Stimulated activated CD4-positive, alpha-beta T cell treated with anti-CD3 and anti-CD28 coated beads, TNF-alpha, amount 100 ng/mL, for 4 hours (primary cell): Measurements from ENCODE around the gene PPARA.
A peak's percentile ranks its signal among the peaks of the same experiment; 100 is the strongest.
"Not testable (repeated sequence)": the region's sequence is repeated elsewhere in the genome, so short reads cannot be mapped to it uniquely, and the experiment has no call there.

ENCODE experiments used
- DNase-seq, 3 experiments: peaks; one replicate each; pipeline ENCODE4 v3.0.0-alpha.2; 2020; ENCODE audit warnings: low read depth in 3 of 3

PPARA gene

DNA sequence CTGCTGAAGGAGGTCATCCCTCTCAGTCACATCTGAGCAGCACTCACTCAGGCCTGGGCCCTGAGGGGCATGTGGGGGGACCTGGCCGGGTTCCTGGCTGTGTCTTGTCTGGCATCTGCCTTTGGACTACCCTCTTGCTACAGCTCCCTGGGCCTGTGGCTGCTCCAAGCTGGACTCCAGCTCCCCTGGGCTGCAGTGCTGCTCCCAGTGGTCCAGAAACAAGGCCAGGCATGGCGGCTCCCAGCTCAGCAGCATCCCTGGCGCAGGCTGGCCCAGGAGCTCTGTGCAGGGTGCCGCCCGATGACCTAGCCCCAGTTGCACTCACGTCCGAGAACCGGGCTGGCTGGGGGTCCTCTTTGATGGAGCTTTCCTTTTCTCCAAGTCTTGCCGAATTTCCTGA is 94.4 kb downstream of the PPARA start:
- no peak for DNase-seq

DNA sequence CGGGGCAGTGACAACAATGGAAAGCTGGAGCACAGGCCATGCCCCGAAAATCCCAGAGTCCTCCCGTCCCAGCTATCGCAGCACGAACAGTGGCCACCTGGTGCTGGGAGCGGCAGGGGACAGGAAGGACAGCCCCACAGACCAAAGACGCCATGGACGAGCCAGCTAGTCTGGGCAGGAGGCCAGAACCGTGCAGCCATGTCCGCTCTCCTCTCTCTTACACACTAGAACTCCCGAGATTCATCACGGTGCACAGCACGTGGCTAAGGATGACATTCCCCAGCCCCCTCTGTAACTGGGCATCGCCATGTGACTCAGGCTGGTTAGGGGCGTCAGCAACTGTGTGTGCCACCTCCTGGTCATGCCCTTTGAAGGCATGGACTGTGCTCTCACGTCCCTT is 95.2 kb downstream of the PPARA start:
- DNase-seq: no peak

DNA sequence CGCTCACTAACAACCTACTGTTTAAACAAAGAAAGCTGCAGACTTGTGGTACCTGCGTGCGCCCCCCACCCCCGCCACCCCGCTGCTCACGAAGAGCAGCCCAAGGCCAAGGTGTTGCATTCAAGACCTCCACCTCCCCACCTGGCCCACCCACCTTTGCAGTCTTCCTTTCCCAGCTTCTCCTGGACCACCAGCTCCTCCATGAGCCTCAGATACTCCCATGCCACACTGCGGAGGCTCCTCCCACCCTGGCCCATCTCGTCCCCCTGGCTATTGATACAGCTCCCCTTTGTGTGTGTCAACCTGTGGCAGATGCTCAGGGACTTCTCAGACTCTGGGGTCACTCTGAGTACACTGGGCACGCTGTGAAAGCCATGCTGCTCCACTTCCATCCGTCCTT is 95.9 kb downstream of the PPARA start:
- DNase-seq: no peak

DNA sequence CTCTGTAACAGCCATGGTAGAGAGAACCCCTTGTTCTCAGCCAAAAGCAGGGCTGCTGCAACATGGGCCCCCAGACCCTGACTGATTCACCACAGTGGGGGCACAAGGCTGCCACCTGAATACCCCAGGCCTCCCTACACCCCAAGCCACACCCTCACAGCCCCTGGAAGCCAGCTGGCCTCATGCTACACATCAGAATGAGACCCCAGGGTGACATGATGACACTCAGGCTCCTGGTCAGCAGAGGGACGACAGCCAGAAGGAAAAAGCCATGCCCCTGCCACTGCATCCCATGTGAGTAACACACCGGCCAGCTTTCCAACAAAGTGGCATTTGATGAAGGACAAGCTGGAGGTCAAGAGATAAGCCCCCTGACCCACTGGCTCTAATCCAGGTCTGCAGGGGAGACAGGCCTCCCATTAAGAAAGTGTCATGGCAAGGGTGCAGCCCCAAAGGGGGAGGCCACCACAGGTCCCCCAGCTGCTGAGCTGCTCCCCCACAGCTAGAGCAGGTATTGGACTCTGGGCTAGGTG is 97.2 kb downstream of the PPARA start:
- no peak for DNase-seq

DNA sequence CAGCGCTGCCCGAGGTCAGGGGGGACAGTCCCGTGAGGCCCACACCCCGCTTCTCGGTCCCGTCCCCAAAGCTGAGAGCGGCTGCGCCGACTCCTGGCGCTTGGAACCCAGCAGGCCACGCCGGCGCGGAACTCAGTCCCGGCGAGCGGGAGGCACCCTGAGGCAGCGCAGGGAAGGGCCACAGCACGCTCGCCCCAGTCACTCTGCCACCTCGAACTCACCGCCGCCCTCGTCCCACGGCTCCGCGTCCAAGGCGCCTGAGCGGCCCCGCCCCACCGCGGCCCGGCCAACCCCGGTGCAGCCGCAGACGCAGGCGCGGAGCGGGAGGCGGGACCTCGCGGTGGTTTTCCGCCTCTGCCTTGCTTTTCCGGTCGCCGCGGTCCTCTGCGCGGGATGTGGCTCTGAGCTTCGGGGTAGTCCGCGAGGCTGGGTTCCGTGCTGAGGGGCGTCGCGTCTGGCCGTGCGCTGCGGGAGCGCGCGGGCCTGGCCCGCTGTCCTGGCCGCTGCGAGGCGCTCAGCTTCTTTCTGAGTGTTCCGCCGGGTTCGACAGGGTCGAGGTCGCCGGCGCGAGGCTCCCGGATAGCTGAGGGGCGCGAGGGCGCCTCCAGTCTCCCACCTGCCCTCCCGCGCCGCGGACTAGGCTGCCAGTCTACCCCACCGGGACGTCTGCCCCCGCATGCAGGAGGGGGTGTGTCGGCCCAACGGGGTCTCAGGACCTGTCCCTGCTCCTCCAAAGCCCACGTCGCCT is 99.9 kb downstream of the PPARA start, which contains the start of gene CDPF1:
Gene CDPF1, minus strand, starts transcription at position 259 of the 748 bp plus-strand sequence. CDS start 2,009 bp downstream, outside the sequence.
- DNase-seq: peak; percentile 83 to 86 (median 83)

DNA sequence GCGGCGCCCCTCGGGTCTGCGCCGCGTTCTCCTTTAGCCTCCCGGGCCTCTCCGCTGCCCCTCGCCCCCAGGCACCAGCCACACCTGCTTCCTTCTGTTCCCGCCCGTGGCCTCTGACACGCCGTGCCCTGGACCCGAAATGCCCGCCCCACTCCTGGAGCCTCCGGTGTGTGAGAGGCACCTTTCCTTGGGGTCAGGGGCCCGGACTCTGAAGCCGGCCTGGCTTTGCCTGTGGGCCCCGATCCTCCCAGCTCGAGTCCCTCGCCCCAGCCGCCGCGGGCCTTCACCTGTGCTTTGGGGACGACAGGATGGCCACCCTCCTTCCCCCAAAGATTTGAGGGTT is 100.4 kb downstream of the PPARA start:
- DNase-seq: no peak

DNA sequence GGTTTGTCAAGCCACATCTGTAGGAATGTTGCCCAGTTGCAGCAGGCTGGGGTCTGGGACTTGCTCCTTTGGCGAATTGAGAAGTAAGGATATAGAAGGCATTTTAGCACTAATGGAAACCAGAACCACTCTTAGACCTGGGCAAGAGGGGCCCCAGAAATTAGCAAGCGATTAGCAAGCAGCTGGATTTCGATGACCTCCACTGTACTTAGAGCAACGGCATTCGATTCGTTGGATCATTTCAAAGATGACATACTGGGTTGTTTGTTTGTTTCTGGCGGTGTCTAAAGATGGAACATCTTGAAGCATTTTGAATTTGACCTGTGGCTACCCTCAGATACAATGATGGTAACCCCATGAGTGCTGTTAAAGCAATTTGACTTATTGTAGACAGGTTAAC is 100.9 kb downstream of the PPARA start:
- no peak for DNase-seq

DNA sequence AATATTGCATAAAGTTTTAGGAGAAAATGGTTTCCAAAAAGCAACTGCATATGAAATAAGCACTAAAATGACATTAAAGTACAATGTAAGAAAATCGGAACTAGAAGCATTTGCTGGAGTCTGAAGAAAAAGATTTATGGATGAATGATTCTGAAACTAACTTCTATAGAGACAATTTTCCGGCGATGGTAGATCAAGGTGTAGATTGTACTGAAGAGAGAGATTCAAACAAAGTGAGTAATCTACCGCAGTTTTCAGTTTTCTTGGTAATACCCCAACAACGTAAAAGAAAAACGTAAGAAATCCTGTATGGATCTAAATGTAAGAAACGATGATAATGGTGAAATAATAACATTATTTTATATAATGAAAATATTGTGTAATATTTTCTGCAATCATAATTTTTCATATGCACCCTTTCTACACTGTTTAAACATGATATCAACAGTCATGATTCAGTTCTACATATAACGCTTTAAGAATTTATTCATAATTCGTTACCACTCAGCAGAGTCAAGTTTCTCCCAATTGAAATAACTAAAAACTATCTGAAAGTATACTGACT is 101.6 kb downstream of the PPARA start:
- DNase-seq: no peak

DNA sequence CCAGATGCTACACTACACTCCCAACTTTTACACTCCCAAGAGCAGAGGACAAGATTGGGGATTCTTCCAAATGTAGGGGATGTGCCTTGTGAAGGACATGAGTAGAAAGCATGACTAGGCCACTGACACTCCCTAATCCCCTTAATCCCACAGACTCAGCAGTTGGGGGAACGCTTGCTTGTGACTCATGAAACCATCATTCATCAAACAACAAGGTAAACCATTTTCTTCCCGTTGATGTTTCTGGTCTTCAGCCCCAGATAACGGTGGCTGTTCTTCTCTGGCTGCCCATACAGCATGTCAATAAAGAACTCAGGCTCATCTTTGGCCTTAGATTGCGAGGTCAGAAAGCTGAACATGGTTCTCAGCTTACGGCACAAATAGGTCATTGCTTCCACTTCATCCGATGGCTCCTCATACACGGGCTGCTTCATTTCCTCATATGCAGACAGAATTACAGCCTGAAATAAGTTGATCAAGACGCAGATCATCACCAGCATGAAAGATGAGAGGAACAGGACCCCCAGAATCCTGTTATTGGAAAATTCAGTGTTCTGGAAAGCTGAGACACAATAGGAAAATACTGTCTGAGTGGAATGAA is 106.1 kb downstream of the PPARA start:
- no peak for DNase-seq

DNA sequence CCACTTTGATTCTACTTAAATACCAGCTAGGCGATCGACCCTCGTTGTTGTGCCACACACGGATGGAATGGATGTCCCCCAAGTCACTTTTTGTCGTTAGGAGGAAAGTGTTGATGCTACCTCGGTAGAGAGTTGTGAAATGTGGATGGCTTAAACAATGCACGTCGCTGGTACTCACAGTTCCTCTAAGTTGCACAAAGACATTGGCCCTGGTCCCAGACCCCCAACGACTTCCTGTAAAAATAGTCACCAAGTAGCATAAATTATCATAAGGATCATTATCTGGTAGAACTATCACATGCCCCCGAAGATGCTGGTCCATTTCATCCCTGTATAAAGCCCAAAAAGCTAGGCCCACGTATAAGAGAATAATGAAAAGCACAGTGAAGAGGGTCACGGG is 109.0 kb downstream of the PPARA start:
- no peak for DNase-seq

DNA sequence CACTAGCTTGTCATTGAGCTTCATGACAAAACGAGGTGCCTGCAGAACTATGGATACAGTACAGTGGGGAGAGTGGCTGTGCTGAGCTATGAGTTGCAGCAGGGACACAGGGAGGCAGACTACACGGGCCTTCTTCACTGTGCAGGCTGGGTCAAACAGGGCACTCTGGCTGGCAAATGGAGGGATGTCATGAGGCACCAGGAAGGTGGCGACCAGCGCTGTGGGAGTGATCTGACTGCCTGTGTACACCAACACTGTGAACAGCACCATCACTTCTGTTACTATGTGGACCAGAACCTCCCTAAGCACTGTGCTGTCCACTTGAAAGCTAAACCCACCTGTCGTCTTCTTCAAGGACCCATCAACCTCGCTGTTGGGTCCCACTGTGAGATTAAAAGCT is 109.7 kb downstream of the PPARA start:
- DNase-seq: no peak

DNA sequence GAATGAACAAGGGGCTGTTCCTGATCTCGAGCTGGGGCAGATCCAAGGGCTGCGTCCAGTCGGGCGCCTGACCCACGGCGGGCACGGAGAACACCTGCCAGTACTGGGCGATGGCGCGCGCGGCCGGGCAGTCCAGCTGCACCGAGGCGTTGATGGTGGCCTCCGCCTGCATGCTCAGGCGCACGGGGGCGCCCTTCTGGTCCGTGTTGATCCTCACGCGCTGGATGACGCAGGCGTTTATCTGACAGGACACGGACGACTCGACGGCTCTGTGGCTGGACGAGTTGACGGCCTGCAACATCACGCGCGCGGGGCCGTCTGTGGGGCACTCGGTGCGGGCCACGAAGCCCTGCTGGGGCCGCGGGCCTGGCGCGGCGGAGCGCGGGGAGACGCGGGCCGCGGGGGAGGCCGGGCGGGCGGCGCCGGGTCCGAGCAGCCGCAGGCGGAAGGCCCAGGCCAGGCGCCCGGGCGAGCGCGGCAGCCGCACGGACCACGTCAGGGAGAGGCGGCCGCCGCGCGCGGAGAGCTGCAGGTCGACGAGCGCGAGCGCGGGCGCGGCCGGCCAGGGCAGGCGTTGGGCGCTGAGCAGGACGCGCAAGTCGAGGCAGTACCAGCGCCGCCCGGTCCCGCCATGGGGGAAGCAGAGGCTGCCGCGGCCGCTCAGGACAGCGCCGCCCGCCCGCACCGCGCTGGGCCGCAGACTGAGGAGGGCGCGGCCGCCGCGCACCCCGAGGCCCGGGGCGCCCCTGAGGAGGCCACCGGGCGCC is 112.3 kb downstream of the PPARA start:
- no peak for DNase-seq

DNA sequence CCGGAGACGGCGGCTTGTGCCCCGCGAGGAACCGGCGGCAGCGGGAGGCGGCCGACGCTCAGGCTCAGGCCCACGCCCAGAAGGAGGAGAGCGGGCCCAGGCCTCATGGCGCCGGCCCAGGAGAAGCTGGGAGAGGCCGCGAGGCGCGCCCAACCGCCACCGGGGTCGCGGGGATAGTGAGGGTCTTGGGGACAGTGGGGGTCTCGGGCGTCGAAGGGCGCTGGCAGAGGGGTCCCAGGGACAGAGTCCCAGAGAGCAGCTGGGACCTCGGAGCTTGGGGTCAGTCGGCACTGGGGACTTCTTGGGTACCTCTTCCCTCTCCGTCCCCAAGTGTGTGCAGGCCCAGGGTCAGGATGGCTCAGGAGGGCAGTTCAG is 112.9 kb downstream of the PPARA start, which contains the start of gene PKDREJ:
Gene PKDREJ, minus strand, starts transcription at position 128 of the 375 bp plus-strand sequence. Its CDS starts 21 bp downstream, at position 107.
- DNase-seq: no peak

DNA sequence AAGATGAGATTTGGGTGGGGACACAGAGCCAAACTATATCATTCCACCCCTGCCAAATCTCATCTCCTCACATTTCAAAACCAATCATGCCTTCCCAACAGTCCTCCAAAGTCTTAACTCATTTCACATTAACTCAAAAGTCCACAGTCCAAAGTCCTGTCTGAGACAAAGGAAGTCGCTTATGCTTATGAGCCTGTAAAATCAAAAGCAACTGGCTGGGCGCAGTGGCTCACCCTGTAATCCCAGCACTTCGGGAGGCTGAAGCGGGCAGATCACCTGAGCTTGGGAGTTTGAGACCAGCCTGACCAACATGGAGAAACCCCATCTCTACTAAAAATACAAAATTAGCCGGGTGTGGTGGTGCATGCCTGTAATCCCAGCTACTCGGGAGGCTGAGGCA is 114.2 kb downstream of the PPARA start:
- not testable (repeated sequence) for DNase-seq

DNA sequence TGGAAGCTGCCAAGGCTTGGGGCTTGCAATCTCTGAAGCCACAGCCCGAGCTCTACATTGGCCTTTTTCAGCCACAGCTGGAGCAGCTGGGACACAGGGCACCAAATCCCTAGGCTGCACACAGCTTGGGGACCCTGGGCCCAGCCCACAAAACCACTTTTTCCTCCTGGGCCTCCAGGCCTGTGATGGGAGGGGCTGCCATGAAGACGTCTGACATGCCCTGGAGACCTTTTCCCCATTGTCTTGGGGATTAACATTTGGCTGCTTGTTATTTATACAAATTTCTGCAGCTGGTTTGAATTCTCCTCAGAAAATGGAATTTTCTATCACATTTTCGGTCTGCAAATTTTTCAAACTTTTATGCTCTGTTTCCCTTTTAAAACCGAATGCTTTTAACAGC is 115.3 kb downstream of the PPARA start:
- DNase-seq: not testable (repeated sequence)

DNA sequence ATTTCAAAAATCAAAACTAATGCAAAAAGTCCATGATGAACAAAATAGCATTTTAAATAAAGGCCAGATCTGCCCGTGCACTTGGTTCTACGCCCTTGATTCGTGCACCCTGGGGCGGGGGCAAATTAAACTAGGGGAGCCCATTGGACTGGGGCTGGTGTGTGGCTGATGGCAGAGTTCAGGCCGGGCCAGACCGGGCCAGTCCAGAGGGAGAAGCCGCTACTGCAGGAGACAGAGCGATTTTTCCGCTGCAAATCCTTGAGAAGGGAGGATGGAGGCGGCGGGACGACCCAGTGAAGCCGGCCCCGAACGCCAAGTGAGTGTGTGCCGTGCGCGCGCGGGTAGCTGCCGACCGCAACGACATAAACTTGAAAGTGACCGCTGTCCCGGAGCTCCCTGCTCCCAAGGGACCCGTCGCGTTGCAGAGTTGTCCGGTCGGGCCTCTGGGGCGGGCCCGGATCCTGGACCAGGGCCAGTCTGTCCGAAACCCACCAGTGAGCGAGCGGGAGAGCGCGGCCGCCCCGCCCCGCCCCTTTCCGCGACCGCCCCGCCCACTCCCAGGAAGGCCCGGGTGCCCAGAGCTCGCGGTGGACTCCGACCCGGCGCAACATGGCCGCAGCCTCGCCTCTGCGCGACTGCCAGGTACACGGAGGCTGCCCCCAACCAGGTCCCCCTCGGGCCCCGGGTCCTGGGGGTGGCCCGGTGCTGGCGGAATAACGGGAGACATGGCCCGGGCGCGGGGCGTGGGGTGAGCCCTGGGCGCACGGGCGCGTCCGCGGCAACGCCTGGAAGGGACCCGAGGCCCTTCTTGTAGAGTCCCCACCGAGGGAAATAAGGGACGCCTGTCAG is 117.3 kb downstream of the PPARA start, which contains the start of gene TTC38:
Gene TTC38, plus strand, starts transcription at position 578 of the 849 bp plus-strand sequence. Its CDS starts 32 bp downstream, at position 610.
- peak in 2 of 3 experiments; percentile 16 to 25 for DNase-seq

DNA sequence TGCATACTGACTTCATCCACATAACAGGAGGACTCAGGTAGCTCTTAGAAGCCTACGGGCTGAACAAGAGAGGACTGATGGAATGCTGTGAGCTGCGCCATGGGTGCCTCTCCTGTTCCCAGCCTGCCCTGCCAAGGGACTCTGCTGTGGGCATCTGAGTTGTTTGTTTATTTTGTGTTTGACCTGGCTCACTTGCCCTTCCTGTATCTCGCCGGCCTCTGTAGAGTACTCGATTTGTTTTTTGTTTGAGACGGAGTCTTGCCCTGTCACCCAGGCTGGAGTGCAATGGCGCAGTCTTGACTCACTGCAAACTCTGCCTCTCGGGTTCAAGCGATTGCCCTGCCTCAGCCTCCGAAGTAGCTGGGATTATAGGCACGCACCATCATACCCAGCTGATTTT is 119.2 kb downstream of the PPARA start:
- DNase-seq: no peak

DNA sequence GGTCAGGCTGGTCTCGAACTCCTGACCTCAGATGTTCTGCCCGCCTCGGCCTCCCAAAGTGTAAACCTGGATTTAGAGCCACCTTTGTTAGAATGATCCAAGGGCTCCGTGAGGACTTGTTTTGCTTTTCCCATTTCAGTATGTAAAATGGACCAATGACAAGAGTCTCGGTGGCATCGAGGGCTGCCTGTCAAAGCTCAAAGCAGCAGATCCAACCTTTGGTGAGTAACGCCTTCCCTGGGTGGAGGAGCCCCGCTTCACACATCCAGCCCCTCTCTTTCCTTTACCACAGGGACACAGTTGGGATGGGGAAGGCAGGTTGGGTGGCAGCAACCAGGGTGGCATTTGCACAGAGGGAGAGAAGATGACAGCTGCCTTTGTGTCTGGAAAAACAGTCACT is 121.9 kb downstream of the PPARA start:
- no peak for DNase-seq

DNA sequence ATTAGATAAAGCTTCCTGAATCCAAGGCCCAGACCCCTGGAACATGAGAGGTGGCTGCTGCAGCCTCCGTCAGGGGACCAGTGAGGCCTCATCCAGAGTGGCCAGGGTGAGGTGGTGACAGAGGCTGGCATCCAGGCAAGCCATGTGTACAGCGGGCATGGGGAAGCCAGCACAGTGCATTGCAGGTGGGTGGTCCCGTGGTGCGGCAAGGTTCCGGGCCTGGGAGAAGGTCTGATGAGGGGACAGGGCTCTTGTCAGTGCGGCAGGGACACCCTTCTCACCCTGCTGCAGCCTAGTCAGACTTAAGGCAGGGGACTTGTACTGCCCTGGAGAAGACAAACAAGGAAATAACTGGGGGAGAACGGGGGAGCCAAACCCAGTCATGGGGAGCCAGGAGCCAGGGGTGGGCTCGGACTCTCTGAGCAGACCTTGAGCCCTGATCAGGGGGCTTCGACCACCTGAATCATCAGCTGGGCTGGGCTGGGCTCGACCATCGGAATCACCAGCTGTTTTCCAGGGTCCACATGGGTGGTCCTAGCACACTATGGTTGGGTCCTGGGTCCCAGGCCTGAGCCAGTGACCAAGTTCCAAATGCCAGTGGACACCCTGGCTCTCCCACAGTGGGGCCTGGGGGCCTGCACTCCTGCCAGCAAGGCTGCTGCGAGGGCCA is 122.6 kb downstream of the PPARA start:
- no peak for DNase-seq

DNA sequence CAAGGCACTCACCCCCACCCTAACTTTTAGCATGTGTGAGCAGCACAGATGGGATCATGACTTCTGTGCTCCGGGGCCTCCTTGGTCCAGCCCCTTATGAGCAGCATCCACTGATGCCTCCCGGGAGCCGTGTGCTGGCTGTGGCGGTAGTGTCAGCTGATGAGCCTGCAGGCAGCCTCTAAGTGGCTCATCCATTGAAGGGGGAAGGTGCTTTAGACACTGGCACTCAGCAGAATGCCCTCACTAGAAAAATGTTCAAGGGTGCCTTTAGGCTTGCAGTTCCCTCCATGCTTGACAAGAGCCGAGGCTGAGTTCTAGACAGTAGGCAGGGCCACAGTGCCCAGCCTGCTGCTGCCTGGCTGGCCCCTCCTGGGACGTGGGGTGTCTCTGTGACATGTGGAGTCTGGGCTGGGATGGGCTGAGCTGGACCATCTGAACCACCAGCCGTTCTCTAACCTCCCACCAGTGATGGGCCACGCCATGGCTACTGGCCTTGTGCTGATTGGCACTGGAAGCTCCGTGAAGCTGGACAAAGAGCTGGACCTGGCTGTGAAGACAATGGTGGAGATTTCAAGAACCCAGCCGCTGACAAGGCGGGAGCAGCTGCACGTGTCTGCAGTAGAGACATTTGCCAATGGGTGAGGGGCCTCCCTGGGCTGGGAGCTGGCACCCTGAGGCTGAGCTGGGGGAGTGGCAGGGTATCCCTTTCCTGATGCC is 123.3 kb downstream of the PPARA start:
- DNase-seq: no peak
